Choroid plexus epithelial cell (primary cell): ENCODE data around the gene KIRREL3.

Experiments
- DNase-seq: peaks from one replicate; pipeline ENCODE4 v3.0.0-alpha.2; 2010; ENCODE audit warnings: low read depth
- H3K4me3 ChIP-seq: 2 replicates; pipeline ENCODE4 v1.5.1; 2011; ENCODE audit warnings: low read depth, mild to moderate bottlenecking, control low read depth, low read length, moderate library complexity
- CTCF ChIP-seq: conservative IDR thresholded peaks from 2 replicates; pipeline ENCODE4 v1.5.1; 2011; ENCODE audit warnings: low read depth, mild to moderate bottlenecking, control low read depth, inconsistent platforms, low read length, moderate library complexity

The KIRREL3 gene

GRCh38 chr11:126494831-126495230 lies 505.7 kb downstream of the KIRREL3 start:
- no peak for TF ChIP-seq CTCF
- DNase-seq, result no peak
- H3K4me3 ChIP-seq, result no peak overlapping the region

- no peak for TF ChIP-seq CTCF
- no peak overlapping the region for H3K4me3 ChIP-seq
- DNase-seq, result no peak
Observed at GRCh38 chr11:126492331-126493082, 508.1 kb downstream of the KIRREL3 start.

- H3K4me3 ChIP-seq, result no peak overlapping the region
- no peak for DNase-seq
- TF ChIP-seq CTCF, result no peak
Observed at GRCh38 chr11:126491092-126491491, 509.5 kb downstream of the KIRREL3 start.

GRCh38 chr11:126489836-126490660 lies 510.5 kb downstream of the KIRREL3 start:
- no peak for DNase-seq
- no peak overlapping the region for H3K4me3 ChIP-seq
- TF ChIP-seq CTCF, result no peak

- TF ChIP-seq CTCF, result no peak
- H3K4me3 ChIP-seq, result no peak overlapping the region
Observed at GRCh38 chr11:126488591-126489370, 511.8 kb downstream of the KIRREL3 start.

GRCh38 chr11:126487711-126488110 lies 512.9 kb downstream of the KIRREL3 start:
- no peak overlapping the region for H3K4me3 ChIP-seq
- no peak for TF ChIP-seq CTCF
- no peak for DNase-seq

More at GRCh38 chr11:126488591-126489370, 511.8 kb downstream of the KIRREL3 start:
- DNase-seq, result no peak
